ENCODE results near the gene GMDS. TPM values are rescaled to one million over a fixed set of nuclear protein-coding genes. Genes with fewer than 3 reads are reported as not detected.

Gene GMDS
- total RNA-seq, 2 experiments from 2014 or later = 38.4 to 41.3 TPM

DNA sequence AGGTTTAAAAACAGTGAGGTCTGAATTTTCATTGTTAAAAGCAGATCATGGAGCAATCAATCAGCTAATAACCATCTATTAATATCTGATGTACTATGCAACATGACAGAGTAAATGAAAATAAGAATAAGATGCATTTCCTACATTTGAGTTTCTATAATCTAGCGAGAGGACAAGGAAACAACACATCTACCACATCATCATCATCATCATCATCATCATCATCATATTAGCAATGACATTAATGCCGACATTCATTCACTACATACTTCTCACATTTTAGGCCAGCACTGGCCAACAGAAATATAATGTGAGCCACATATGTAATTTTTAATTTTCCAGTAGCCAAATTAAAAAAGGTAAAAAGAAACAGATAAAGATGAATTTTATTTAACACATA, 110.0 kb downstream of the GMDS start:
- H3K36me3 Mint-ChIP-seq (ENCODE audit: low read depth) = peaks cover 1% of the 10 kb centered on the region
- no peaks in the 10 kb centered on the region for H3K27me3 Mint-ChIP-seq (ENCODE audit: low read depth)
- no peaks in the 10 kb centered on the region for H3K4me1 Mint-ChIP-seq (ENCODE audit: low read depth)
- no peak overlapping the region for H3K4me3 Mint-ChIP-seq
- CTCF ChIA-PET = interaction anchor here (0.6 kb wide), 1 partner anchor 1075 kb away, joined by 3 read pairs; no protein-coding TSS in a partner anchor
- no peak for DNase-seq
- intact Hi-C loops (cut with micrococcal nuclease) = no loop called here
- H3K27ac Mint-ChIP-seq = no peak overlapping the region
- H3K9me3 Mint-ChIP-seq = no peaks in the 10 kb centered on the region

DNA sequence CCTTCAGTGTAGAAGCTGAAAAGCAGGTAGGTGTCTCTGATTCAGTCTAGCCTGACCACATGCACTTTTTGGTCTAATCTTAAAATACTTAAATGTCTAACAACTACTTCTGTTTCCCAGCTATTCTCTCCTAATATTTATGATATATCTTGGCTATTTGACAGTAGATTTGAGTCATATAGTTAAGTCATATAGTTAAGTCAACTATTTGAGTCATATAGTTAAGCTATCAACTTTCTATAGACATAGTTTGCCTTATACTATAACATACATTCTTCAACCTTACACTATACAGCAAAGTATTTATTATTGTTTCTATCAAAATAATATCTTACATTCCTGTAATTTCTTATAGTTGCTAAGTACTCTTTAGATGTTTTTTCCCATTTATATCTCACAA, 110.9 kb downstream of the GMDS start:
- no peak for DNase-seq
- intact Hi-C loops (cut with micrococcal nuclease) = no loop called here
- Mint-ChIP-seq H3K4me1 (ENCODE audit: low read depth) (peaks cover 5% of the 10 kb centered on the region), H3K36me3 (ENCODE audit: low read depth) (no peaks in the 10 kb centered on the region), H3K9me3 (no peaks in the 10 kb centered on the region), H3K27me3 (ENCODE audit: low read depth) (no peaks in the 10 kb centered on the region), H3K27ac (no peak overlapping the region), H3K4me3 (no peak overlapping the region)
- CTCF ChIA-PET = interaction anchor here (0.5 to 0.6 kb wide), 3 partner anchors 291 to 1323 kb away, joined by 3 read pairs; no protein-coding TSS in a partner anchor

DNA sequence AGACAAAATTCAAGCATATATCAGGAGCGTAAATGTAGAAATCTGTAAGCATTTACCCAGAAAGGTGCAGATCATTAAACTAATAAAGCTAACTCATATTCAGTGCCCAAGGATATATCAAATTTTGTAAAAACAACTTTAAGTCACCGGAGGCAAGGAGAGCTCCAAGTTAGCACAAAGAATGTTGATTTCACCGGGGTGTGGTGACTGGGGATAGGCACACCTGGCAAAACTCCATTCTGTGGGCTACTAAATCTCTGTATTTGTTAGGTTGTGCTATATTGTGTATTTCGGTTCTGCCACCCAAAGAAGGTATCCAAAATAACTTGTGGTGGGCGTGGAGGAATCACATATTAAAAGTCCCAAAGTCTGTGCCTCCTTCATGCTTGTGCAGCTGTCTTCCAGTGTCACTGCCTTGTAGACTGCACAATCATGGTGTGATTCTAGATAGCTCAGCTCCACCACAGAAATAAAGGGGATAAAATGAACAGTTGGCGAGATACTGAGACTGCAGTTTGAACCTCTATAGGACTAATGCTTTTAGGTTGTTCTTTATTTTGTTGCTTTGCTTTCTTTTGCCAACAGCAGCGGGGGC, 111.6 kb downstream of the GMDS start:
- CTCF ChIA-PET = interaction anchor here (0.5 kb wide), 1 partner anchor 1324 kb away, joined by 3 read pairs; no protein-coding TSS in a partner anchor
- Mint-ChIP-seq H3K27ac (no peak overlapping the region), H3K4me3 (no peak overlapping the region), H3K4me1 (ENCODE audit: low read depth) (peaks cover 12% of the 10 kb centered on the region), H3K27me3 (ENCODE audit: low read depth) (no peaks in the 10 kb centered on the region), H3K36me3 (ENCODE audit: low read depth) (no peaks in the 10 kb centered on the region), H3K9me3 (no peaks in the 10 kb centered on the region)
- intact Hi-C loops (cut with micrococcal nuclease) = no loop called here
- no peak for DNase-seq

DNA sequence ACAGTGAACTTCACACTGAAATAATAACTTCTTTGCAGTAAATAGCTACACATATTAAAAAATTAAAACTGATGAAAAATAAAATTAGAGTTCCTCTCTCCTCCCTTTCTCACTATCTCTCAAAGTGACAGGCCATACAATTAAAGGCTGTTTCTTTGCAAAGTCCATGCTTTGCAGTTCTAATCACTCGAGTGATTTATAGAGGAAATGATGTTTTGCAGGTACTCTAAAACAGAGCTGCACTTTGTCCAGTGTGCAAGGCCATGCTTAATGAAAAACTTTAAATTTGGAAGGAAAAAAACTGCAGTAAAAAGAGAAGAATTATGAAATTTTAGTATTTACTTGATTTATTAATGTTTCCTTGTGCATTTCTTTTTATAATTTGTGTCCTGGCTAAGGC, 112.5 kb downstream of the GMDS start:
- Mint-ChIP-seq H3K9me3 (no peaks in the 10 kb centered on the region), H3K27me3 (ENCODE audit: low read depth) (no peaks in the 10 kb centered on the region), H3K4me3 (no peak overlapping the region), H3K27ac (no peak overlapping the region), H3K4me1 (ENCODE audit: low read depth) (peaks cover 20% of the 10 kb centered on the region), H3K36me3 (ENCODE audit: low read depth) (no peaks in the 10 kb centered on the region)
- DNase-seq = no peak
- CTCF ChIA-PET = no interaction called here
- intact Hi-C loops (cut with micrococcal nuclease) = no loop called here

DNA sequence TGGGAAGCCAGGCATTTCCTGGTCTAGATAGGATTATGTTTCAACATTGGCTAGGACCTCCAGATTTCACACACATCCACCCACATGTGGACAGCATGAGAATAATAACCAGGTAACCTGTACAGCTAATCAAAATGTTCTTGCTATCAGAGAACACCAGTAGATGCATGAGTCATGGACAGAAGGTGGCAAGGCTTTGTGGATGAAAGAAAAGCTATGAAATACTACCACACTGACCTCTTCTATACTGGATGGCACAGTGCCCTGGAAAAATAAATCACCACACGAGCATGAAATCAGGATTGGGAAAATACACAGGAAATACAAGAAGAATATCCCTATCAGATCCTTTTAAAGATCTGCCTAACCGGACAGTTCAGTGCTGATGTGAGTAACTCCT, 113.0 kb downstream of the GMDS start:
- CTCF ChIA-PET = interaction anchor here (0.5 kb wide), 1 partner anchor 128 kb away, joined by 4 read pairs; no protein-coding TSS in a partner anchor
- Mint-ChIP-seq H3K9me3 (no peaks in the 10 kb centered on the region), H3K27ac (no peak overlapping the region), H3K27me3 (ENCODE audit: low read depth) (no peaks in the 10 kb centered on the region), H3K36me3 (ENCODE audit: low read depth) (no peaks in the 10 kb centered on the region), H3K4me1 (ENCODE audit: low read depth) (peaks cover 25% of the 10 kb centered on the region), H3K4me3 (no peak overlapping the region)
- DNase-seq = no peak
- intact Hi-C loops (cut with micrococcal nuclease) = no loop called here

DNA sequence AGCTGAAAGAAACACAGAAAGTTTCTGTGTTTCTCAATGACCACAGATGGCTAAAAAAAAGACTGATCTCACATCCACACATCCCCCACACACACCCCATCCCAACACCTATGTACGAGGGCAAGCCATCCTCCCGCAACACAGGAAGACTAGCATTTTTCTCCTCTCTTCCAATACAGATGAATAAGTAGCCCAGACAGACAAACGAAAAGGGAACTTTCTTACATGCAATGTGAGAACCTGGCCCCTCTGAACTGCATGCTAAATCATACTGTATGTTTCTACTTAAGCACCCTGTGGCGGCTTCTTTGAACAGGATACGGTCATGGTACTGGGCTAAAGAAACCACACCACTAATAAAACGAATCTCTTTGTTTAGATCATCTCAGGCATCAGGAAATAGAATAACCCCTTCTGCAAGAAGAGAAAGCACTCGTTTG, 116.2 kb downstream of the GMDS start:
- CTCF ChIA-PET = no interaction called here
- DNase-seq = no peak
- Mint-ChIP-seq H3K4me1 (ENCODE audit: low read depth) (peaks cover 31% of the 10 kb centered on the region), H3K27me3 (ENCODE audit: low read depth) (no peaks in the 10 kb centered on the region), H3K36me3 (ENCODE audit: low read depth) (peaks cover 2% of the 10 kb centered on the region), H3K27ac (no peak overlapping the region), H3K4me3 (no peak overlapping the region), H3K9me3 (no peaks in the 10 kb centered on the region)
- intact Hi-C loops (cut with micrococcal nuclease) = loop anchor here (5.0 kb wide), 1 partner anchor 118 kb away; the partner anchor contains the start of gene GMDS

DNA sequence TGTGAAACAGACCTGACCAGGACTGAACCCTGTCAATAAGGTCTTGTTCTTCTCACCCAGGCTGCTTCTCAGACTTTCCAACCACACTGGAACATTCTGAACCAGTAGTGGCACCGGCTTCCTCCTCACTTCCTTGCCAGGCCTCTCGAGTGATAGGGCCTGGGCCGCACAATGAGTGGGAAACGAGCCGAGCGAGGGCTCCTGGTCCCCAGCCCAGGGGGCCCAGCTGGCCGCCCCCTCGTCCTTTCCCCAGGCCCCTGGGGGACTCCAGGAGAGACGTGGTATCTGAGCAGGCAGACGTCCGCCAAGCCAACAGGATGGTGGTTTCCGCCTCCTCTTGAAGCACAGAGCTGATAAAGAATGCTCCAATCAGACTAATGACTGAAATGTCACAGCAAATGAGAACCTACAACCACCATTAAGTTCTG, 117.9 kb downstream of the GMDS start:
- CTCF ChIA-PET = no interaction called here

DNA sequence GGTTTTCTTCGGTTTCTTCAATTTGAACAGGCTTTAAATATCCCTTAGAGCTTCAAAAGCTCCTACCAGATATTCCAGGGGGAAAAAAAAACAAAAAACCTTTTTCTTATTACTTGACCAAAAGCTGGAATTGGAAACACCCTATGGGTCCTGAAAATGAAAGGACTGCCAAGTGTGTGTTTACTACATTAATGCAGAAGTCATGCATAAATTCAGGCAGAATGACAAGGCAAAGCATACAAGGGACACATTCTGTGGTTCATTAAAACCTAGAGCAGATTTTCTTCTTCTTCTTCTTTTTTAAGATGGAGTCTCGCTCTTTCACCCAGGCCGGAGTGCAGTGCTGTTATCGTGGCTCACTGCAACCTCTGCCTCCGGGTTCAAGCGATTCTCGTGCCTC, 119.1 kb downstream of the GMDS start:
- no peak for DNase-seq
- intact Hi-C loops (cut with micrococcal nuclease) = loop anchor here (5.0 kb wide), 1 partner anchor 121 kb away; the partner anchor contains the start of gene GMDS
- H3K27ac Mint-ChIP-seq = no peak overlapping the region
- CTCF ChIA-PET = interaction anchor here (0.7 kb wide), 1 partner anchor 332 kb away, joined by 3 read pairs; no protein-coding TSS in a partner anchor
- no peak overlapping the region for H3K4me3 Mint-ChIP-seq
- H3K9me3 Mint-ChIP-seq = no peaks in the 10 kb centered on the region
- peaks cover 5% of the 10 kb centered on the region for H3K36me3 Mint-ChIP-seq (ENCODE audit: low read depth)
- H3K4me1 Mint-ChIP-seq (ENCODE audit: low read depth) = peaks cover 31% of the 10 kb centered on the region
- H3K27me3 Mint-ChIP-seq (ENCODE audit: low read depth) = no peaks in the 10 kb centered on the region

More for the DNA sequence above, 117.9 kb downstream of the GMDS start:
- H3K9me3 Mint-ChIP-seq = no peaks in the 10 kb centered on the region
- no peak overlapping the region for H3K4me3 Mint-ChIP-seq
- DNase-seq = peak; percentile 67
- H3K4me1 Mint-ChIP-seq (ENCODE audit: low read depth) = peaks cover 31% of the 10 kb centered on the region
- peaks cover 5% of the 10 kb centered on the region for H3K36me3 Mint-ChIP-seq (ENCODE audit: low read depth)
- intact Hi-C loops (cut with micrococcal nuclease) = loop anchor here (1.0 to 5.0 kb wide), 2 partner anchors 16 to 120 kb away; partner anchors contain the start of gene GMDS
- H3K27me3 Mint-ChIP-seq (ENCODE audit: low read depth) = no peaks in the 10 kb centered on the region
- H3K27ac Mint-ChIP-seq = peak overlapping the region; percentile 12

DNA sequence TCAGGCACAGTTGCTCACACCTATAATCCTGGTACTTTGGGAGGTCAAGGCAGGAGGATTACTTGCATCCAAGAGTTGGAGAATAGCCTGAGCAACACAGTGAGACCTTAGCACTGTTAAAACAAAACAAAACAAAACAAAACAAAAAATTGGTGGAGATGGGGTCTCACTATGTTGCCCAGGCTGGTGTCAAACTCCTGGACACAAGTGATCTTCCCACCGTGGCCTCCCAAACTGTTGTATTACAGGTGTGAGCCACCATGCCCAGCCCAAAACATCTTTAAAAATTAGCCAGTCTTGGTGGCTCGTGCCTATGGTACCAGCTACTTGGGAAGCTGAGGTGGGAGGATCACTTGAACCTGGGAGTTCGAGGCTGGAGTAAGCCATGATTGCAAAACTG, 120.2 kb downstream of the GMDS start:
- Mint-ChIP-seq H3K4me3 (no peak overlapping the region), H3K4me1 (ENCODE audit: low read depth) (peaks cover 29% of the 10 kb centered on the region), H3K9me3 (no peaks in the 10 kb centered on the region), H3K27ac (no peak overlapping the region), H3K27me3 (ENCODE audit: low read depth) (no peaks in the 10 kb centered on the region), H3K36me3 (ENCODE audit: low read depth) (peaks cover 7% of the 10 kb centered on the region)
- no peak for DNase-seq
- intact Hi-C loops (cut with micrococcal nuclease) = loop anchor here (5.0 kb wide), 1 partner anchor 122 kb away; the partner anchor contains the start of gene GMDS
- CTCF ChIA-PET = no interaction called here

DNA sequence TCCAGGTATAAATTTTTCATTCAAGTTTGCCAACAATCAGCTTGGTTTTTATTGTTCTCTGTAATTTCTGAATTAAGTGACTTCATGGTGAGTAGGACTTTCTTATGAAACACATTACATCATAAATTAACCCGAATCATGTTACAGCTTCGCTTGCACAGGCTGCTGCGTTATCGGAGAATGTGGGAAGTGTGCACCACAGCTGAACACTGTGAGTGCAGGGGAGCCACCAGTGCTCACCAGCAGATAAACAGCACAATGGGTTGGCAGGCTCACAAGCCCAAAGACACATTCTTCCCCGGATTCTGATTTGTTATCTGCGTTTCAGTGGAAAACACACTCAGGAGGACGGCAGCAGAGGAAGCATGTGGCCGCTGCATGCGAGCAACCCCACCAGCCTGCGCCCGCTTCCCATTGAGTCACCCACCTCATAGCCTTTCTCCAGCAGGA, 121.1 kb downstream of the GMDS start:
- H3K27me3 Mint-ChIP-seq (ENCODE audit: low read depth) = no peaks in the 10 kb centered on the region
- no peaks in the 10 kb centered on the region for H3K9me3 Mint-ChIP-seq
- no peak overlapping the region for H3K4me3 Mint-ChIP-seq
- peaks cover 7% of the 10 kb centered on the region for H3K36me3 Mint-ChIP-seq (ENCODE audit: low read depth)
- intact Hi-C loops (cut with micrococcal nuclease) = no loop called here
- H3K27ac Mint-ChIP-seq = no peak overlapping the region
- no peak for DNase-seq
- CTCF ChIA-PET = no interaction called here
- peaks cover 23% of the 10 kb centered on the region for H3K4me1 Mint-ChIP-seq (ENCODE audit: low read depth)

DNA sequence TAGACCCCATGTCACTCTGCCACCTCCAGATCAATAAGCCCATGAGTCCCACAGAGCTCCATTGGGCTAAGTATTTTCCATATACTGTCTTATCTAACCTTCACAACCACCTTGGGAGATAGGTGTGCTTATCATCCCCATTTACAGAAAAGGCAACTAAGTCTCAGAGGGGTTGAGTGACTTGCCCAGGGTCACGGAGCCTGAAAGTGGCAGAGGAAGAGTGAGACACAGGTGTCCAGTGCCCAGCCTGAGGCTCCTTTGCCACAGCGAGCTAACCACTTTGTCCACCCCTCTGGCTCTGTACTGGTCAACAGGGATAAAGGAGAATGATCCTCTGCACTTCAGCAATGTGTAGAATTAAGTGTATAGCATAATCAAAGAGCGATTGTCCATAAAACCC, 124.5 kb downstream of the GMDS start:
- no peak for DNase-seq
- Mint-ChIP-seq H3K36me3 (ENCODE audit: low read depth) (peaks cover 11% of the 10 kb centered on the region), H3K4me1 (ENCODE audit: low read depth) (no peaks in the 10 kb centered on the region), H3K27ac (no peak overlapping the region), H3K9me3 (no peaks in the 10 kb centered on the region), H3K4me3 (no peak overlapping the region), H3K27me3 (ENCODE audit: low read depth) (no peaks in the 10 kb centered on the region)
- intact Hi-C loops (cut with micrococcal nuclease) = no loop called here
- CTCF ChIA-PET = no interaction called here

DNA sequence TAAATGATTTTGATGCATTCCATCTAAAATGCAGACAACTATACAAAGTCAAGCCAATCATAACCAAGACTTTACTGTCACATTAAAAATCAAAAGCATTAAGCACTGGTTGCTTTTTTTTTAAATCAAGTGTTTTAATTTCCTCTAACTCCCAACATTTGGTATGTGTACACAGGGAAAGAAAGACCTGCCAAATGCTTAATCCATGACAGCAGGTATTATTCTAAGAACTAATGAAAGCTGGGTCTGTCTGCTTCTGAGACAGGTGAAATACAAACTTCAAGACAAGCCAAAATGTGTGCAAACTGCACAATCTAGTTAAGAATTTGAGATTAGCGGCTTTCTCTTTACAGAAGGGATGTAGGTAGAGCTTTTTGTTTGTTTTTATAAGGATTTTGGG, 126.1 kb downstream of the GMDS start:
- intact Hi-C loops (cut with micrococcal nuclease) = no loop called here
- Mint-ChIP-seq H3K4me3 (no peak overlapping the region), H3K4me1 (ENCODE audit: low read depth) (no peaks in the 10 kb centered on the region), H3K27me3 (ENCODE audit: low read depth) (no peaks in the 10 kb centered on the region), H3K36me3 (ENCODE audit: low read depth) (peaks cover 11% of the 10 kb centered on the region), H3K27ac (no peak overlapping the region), H3K9me3 (no peaks in the 10 kb centered on the region)
- DNase-seq = no peak
- CTCF ChIA-PET = no interaction called here

DNA sequence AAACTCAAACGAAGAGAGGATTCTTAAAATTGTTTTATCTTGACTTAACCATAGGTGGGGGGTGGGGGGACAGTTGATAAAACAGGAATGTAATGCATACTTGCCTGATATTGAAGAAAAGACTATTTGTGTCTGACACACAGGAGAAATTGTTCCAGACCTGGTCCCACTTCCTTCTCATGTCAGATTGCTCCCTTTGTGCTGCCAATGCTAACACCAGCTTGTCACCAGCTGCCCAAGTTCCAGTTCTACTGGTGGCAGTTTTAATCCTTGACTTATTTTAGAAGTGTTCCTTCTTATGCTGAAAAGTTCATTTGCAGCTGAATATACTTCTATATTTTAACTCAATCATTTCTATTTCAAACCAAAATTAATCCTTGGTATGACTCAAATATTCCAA, 127.3 kb downstream of the GMDS start:
- H3K36me3 Mint-ChIP-seq (ENCODE audit: low read depth) = peaks cover 19% of the 10 kb centered on the region
- H3K4me3 Mint-ChIP-seq = no peak overlapping the region

More for the DNA sequence above, 127.3 kb downstream of the GMDS start:
- DNase-seq = no peak
- Mint-ChIP-seq H3K9me3 (no peaks in the 10 kb centered on the region), H3K27me3 (ENCODE audit: low read depth) (no peaks in the 10 kb centered on the region), H3K4me1 (ENCODE audit: low read depth) (peaks cover 3% of the 10 kb centered on the region), H3K27ac (no peak overlapping the region)
- CTCF ChIA-PET = interaction anchor here (0.7 kb wide), 1 partner anchor 1336 kb away, joined by 4 read pairs; no protein-coding TSS in a partner anchor
- intact Hi-C loops (cut with micrococcal nuclease) = no loop called here

All from activated naive CD4-positive, alpha-beta T cell treated with anti-CD3 and anti-CD28 coated beads for 36 hours (primary cell).